ENCODE results near the gene HIGD1B. TPM values are rescaled to one million over a fixed set of nuclear protein-coding genes. Genes with fewer than 3 reads are reported as not detected.

The HIGD1B gene
- total and polyA plus RNA-seq, 2 donors (not counting 3 experiments of a cell fraction or from before 2014, with no cell fraction given): not detected

DNA sequence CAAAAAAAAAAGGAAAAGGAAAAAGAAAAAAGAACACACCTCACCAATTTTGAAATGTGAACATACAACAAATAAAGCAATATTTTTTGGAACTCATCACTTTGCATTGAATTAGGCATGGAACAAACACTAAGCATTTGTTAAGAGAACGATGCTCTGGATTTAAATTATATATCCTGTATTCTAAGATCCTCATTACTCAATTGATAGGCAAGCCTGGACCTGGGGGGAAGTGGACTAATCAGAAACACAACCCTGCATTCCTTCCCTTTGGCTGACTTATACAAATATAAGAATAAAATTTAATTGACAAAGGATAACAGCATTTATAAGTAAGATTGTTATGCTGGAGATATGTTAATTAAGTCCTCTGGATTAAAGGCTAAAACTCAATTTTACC lies 19.8 kb upstream of the HIGD1B start:
- Histone ChIP-seq H3K4me3 (replicated peaks in 1 of 3; ENCODE audit: insufficient read depth in 1 of 3, low read depth in 1 of 3, low read length in 3 of 3) (no peak overlapping the region), H3K36me3 (ENCODE audit: control insufficient read depth in 2 of 2, extremely low read depth in 1 of 2, insufficient read depth in 2 of 2, low read length in 2 of 2) (no peaks in the 10 kb centered on the region), H3K4me1 (ENCODE audit: control insufficient read depth, extremely low read depth, insufficient read depth, low read length) (peaks cover 7% of the 10 kb centered on the region), H3K4me2 (ENCODE audit: insufficient read depth, low read length) (peak overlapping the region; percentile 87), H3K79me2 (ENCODE audit: control insufficient read depth, insufficient read depth, low read length) (peaks cover 58% of the 10 kb centered on the region), H3K27ac (ENCODE audit: insufficient read depth, low read depth, low read length) (no peak overlapping the region), H3K9me1 (replicated peaks; ENCODE audit: control insufficient read depth, extremely low read depth, insufficient read depth, low read length) (no peaks in the 10 kb centered on the region), H4K20me1 (replicated peaks; ENCODE audit: control insufficient read depth, extremely low read depth, insufficient read depth, low read length) (no peaks in the 10 kb centered on the region), H3K9me3 (replicated peaks; ENCODE audit: control insufficient read depth, insufficient read depth, low read length) (no peaks in the 10 kb centered on the region), H3K27me3 (ENCODE audit: control insufficient read depth in 2 of 2, insufficient read depth in 2 of 2, low read length in 2 of 2) (no peaks in the 10 kb centered on the region), H3K9ac (replicated peaks; ENCODE audit: extremely low read depth, insufficient read depth, low read length) (no peak overlapping the region), H2AFZ (ENCODE audit: low read depth, low read length) (no peak overlapping the region)
- DNase-seq (ENCODE audit: low read depth, low spot score): peak; percentile 19
- TF ChIP-seq, protein P1, sequence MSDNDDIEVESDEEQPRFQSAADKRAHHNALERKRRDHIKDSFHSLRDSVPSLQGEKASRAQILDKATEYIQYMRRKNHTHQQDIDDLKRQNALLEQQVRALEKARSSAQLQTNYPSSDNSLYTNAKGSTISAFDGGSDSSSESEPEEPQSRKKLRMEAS (IDR thresholded peaks at IDR 0.05; ENCODE audit: insufficient read depth, insufficient read length): no peak
- TF ChIP-seq MYC (IDR thresholded peaks at IDR 0.05; ENCODE audit: low read depth, low read length) (no peak), POLR2A (IDR thresholded peaks at IDR 0.05; ENCODE audit: low read depth, low read length) (no peak), FOS (IDR thresholded peaks at IDR 0.05; ENCODE audit: borderline replicate concordance, insufficient read depth, low read length) (no peak), EZH2 (IDR thresholded peaks at IDR 0.05; ENCODE audit: borderline replicate concordance, low read depth, low read length, severe bottlenecking) (no peak), JUN (IDR thresholded peaks at IDR 0.05; ENCODE audit: borderline replicate concordance, insufficient read depth, insufficient read length, low read depth) (no peak), POLR2AphosphoS5 (IDR thresholded peaks at IDR 0.05; ENCODE audit: insufficient read depth, low read depth, low read length) (no peak), CTCF (IDR thresholded peaks at IDR 0.05; ENCODE audit: extremely low read depth in 1 of 2, insufficient read depth in 1 of 2, low read depth in 1 of 2, low read length in 2 of 2) (no peak), GATA2 (IDR thresholded peaks at IDR 0.05; ENCODE audit: insufficient read depth, insufficient read length, low read depth, low read length) (no peak)
- no peak for FAIRE-seq
- no TSS peak for BruUV-seq (replicated peaks)
- intact Hi-C loops (cut with micrococcal nuclease): loop anchor here (2.0 kb wide), 1 partner anchor 33 kb away; no protein-coding TSS in a partner anchor
- dilution Hi-C loops (cut with MboI; ENCODE audit: extremely low pct_ligation_motif_present, low sequenced_read_pairs): no loop called here
- ChIA-PET CTCF (interaction anchor here (1.8 kb wide), 1 partner anchor 49 kb away, joined by 14 read pairs; no protein-coding TSS in a partner anchor), POLR2A (no interaction called here)
